Measurements from ENCODE around the gene HSD17B11.
"Not testable (repeated sequence)": the region's sequence is repeated elsewhere in the genome, so short reads cannot be mapped to it uniquely, and the experiment has no call there.

The HSD17B11 gene

DNA sequence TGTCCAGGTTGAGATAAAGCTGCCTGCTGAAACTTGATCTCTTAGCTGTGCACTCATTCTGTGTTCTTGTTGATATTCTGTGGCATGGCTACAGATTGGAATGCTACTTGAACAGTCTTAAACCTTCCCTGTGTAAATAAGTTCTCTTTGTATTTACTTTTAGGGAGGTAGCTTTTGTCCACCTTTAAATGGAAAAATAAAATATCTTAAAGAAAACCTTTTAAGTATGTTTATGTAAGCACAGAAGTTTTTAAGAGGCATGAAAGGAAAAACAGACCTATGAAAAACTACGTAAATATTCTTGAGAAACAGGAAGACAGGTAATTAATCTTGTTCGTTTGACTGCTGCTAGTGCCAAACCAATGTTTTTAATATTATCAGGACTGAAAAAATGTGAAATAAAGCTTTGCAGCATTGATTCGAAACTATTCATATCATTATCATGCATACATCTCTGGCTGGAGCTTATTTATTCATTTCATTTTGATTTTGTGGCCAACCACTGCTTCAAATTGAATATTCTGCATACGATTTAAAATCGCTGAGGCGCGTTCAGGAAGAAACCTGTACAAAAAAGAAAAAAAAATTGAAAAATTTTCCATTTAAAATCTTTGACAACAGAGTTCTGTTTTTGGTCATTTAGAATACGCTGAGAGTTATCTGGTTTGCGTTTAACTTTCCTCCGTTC lies 86.1 kb downstream of the HSD17B11 start:
- DNase-seq: peak; percentile 5

DNA sequence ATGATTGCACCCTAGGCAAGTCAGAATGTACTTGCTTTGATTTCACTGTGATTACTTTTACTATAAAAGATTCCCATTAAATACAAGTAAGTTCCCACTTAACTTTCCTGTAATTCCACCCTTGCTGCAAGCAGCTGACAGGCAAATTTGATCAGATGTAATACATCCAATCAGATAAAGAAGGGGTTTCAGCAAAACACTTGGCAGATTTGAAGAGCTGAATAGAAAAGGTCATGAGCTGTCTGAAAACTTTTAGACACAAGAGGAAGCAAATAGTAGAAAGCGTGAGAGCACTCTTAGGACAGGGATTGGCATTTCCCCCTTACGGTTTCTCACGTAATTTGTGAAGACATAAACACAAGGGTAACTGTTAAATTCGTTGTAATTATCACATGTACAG lies 91.1 kb downstream of the HSD17B11 start:
- no peak for DNase-seq

DNA sequence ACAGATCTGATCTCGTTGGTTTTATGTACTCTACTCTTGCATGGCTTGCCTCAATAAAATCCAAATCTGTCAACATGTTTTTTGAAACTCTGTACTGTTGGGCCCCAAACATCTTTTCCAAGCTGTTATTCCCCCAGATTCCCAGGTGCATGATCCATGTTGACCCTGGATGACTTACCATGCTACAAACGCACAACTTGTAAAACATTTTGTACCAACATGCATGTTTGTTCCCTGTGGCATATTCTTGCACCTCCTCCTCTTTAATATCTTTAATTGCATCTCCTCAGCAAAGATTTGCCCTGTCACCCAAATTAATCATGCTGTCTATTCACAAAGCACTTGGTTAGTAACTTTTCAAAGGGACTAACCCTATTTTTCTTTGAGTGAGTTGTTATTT lies 92.6 kb downstream of the HSD17B11 start:
- no peak for DNase-seq

DNA sequence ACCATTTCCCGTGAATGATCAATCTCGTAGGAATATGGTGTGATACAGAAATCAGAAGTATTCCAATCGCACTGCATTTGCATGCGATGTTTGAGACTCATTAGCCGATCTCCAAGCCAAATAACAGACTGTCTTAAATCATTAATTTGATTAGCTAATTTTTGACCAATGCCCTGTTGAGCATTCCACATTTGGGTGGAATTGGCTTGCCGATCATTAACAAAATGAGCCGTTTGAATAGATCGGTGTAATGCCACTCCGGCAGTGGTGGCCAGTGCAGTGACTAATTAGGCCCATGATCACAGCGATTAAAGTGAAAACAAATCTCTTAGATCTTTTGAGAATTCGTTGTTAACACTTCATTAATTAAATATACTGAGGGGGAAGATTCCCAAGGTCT lies 96.1 kb downstream of the HSD17B11 start:
- DNase-seq: not testable (repeated sequence)

DNA sequence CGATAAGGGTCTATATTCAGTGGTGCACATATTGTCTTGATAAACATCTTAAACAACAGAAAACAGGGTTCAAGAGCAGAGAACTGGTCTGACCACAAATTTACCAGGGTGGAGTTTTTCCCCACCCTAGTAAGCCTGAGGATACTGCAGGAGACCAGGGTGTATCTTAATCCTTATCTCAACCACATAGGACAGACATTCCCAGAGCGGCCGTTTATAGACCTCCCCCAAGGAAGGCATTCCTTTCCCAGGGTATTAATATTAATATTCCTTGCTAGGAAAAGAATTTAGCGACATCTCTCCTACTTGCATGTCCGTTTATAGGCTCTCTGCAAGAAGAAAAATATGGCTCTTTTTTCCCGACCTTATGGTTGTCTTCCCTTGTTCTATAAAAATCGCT lies 97.1 kb downstream of the HSD17B11 start:
- not testable (repeated sequence) for DNase-seq

DNA sequence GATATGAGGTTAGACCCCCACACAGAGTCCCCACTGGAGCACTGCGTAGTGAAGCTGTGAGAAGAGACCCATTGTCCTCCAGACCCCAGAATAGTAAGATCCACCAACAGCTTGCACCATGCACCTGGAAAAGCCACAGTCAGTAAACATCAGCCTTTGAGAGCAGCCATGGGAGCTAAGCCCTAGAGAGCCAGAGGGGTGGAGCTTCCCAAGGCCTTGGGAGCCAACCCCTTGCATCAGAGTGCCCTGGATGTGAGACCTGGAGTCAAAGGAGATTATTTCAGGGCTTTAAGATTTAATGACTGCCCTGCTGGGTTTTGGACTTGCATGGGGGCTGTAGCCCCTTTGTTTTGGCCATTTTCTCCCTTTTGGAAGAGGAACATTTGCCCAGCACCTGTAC lies 104.0 kb downstream of the HSD17B11 start:
- no peak for DNase-seq

Data from fibroblast of upper back skin (primary cell).